ENCODE measurements around the gene CD46.

GRCh38 chr1:207840380-207840779 lies 88.5 kb downstream of the CD46 start:
- no peak for TF ChIP-seq CTCF (IDR thresholded peaks at IDR 0.05)
- no peak for TF ChIP-seq POLR2A (IDR thresholded peaks at IDR 0.05)
- TF ChIP-seq POLR2AphosphoS5 (IDR thresholded peaks at IDR 0.05) = no peak
- TF ChIP-seq EP300 (IDR thresholded peaks at IDR 0.05) = no peak

Data from sigmoid colon (tissue), 4 donors.